SK-N-SH (cell line): ENCODE results near the gene MAPK4. TPM values are rescaled to one million over a fixed set of nuclear protein-coding genes. Genes with fewer than 3 reads are reported as not detected.

Source experiments
- CTCF ChIA-PET: fragments of 300-600, 350-600 bp; formaldehyde crosslinking; extraction: SDS; loops from one replicate; lab custom pipeline; 2021; lab: Yijun Ruan, JAX
- POLR2A ChIA-PET: fragments of 350-600 bp; sonication (Branson Sonifier 250); formaldehyde crosslinking; extraction: SDS; loops from one replicate; lab custom pipeline; 2020; ENCODE audit warnings: antibody characterized with exemption, inconsistent platforms; lab: Yijun Ruan, JAX
- DNase-seq: peaks from one replicate; pipeline ENCODE4 v3.0.0; 2012
- H2AFZ ChIP-seq: fragments of 200-600 bp; sonication (generic); 2 replicates; pipeline ENCODE4 v1.8.1; 2016; ENCODE audit warnings: antibody characterized with exemption, mild to moderate bottlenecking, low read depth
- H3F3A ChIP-seq: fragments of 200-600 bp; sonication (generic); replicated peaks from 2 replicates; pipeline ENCODE3; 2016; ENCODE audit warnings: antibody characterized with exemption, mild to moderate bottlenecking; ENCODE audit not compliant: insufficient read depth
- H3K27ac ChIP-seq, 2 experiments: fragments of 200-500 bp in 1 of 2; fragments of 200-600 bp in 1 of 2; sonication (Bioruptor generic) in 1 of 2; sonication (generic), shearing (Covaris generic) in 1 of 2; 2 replicates each; pipeline versions ENCODE4 v1.5.1 to v1.6.1; 2014 to 2016; ENCODE audit warnings: low read depth in 2 of 2, inconsistent platforms in 1 of 2, low read length in 1 of 2, mild to moderate bottlenecking in 1 of 2, mixed read lengths in 1 of 2
- H3K27me3 ChIP-seq: fragments of 200-600 bp; sonication (generic), shearing (Covaris generic); 2 replicates; pipeline ENCODE4 v1.6.1; 2016; ENCODE audit warnings: mixed run types; ENCODE audit not compliant: insufficient read depth
- H3K36me3 ChIP-seq, 2 experiments: fragments of 200-500 bp in 1 of 2; fragments of 200-600 bp in 1 of 2; sonication (Bioruptor generic) in 1 of 2; sonication (generic) in 1 of 2; replicated peaks in 1 of 2; 2 replicates each; pipeline versions ENCODE3 to v1.5.1; 2014 to 2016; ENCODE audit warnings: low read length in 1 of 2, mild to moderate bottlenecking in 1 of 2; ENCODE audit not compliant: insufficient read depth in 2 of 2, control insufficient read depth in 1 of 2
- H3K4me1 ChIP-seq, 2 experiments: fragments of 200-500 bp in 1 of 2; fragments of 200-600 bp in 1 of 2; sonication (Bioruptor generic) in 1 of 2; sonication (generic), shearing (Covaris generic) in 1 of 2; 2 replicates each; pipeline versions ENCODE4 v1.5.1 to v1.6.1; 2014 to 2016; ENCODE audit warnings: low read depth in 1 of 2, low read length in 1 of 2, mixed run types in 1 of 2; ENCODE audit not compliant: insufficient read depth in 2 of 2, control insufficient read depth in 1 of 2
- H3K4me2 ChIP-seq: fragments of 200-600 bp; sonication (generic), shearing (Covaris generic); 2 replicates; pipeline ENCODE4 v1.6.1; 2017; ENCODE audit warnings: mixed run types
- H3K4me3 ChIP-seq, 2 experiments: fragments of 200-500 bp in 1 of 2; fragments of 200-600 bp in 1 of 2; sonication (Bioruptor generic) in 1 of 2; sonication (generic), shearing (Covaris generic) in 1 of 2; 2 replicates each; pipeline versions ENCODE4 v1.5.1 to v1.8.1; 2014 to 2016; ENCODE audit warnings: low read depth in 2 of 2, inconsistent platforms in 1 of 2, low read length in 1 of 2, mild to moderate bottlenecking in 1 of 2, mixed read lengths in 1 of 2, moderate library complexity in 1 of 2
- H3K79me2 ChIP-seq: fragments of 200-600 bp; sonication (generic); 2 replicates; pipeline ENCODE4 v1.8.1; 2017; ENCODE audit warnings: mild to moderate bottlenecking; ENCODE audit not compliant: insufficient read depth
- H3K9ac ChIP-seq: fragments of 200-600 bp; sonication (generic); 2 replicates; pipeline ENCODE4 v1.6.1; 2017; ENCODE audit warnings: mixed run types
- H3K9me2 ChIP-seq: fragments of 200-600 bp; sonication (generic); 2 replicates; pipeline ENCODE4 v1.6.1; 2017; ENCODE audit warnings: mixed run types
- H3K9me3 ChIP-seq: fragments of 200-600 bp; sonication (generic); 2 replicates; pipeline ENCODE4 v1.6.1; 2017; ENCODE audit warnings: mixed run types, mild to moderate bottlenecking, moderate library complexity
- H4K20me1 ChIP-seq: fragments of 200-600 bp; sonication (generic); 2 replicates; pipeline ENCODE4 v1.6.1; 2017; ENCODE audit warnings: mild to moderate bottlenecking, mixed run types; ENCODE audit not compliant: insufficient read depth
- CHD2 ChIP-seq: fragments of 150-350 bp; IDR thresholded peaks from 2 replicates; pipeline ENCODE4 v1.6.1; 2018; ENCODE audit warnings: low read length; ENCODE audit not compliant: partially characterized antibody
- EP300 ChIP-seq, 2 experiments: IDR thresholded peaks; 2 replicates each; pipeline versions ENCODE4 v1.4.0 to v1.6.1; 2012; ENCODE audit warnings: borderline replicate concordance in 1 of 2, low read depth in 1 of 2, low read length in 1 of 2
- EZH2phosphoT487 ChIP-seq: fragments of 200-600 bp; sonication (generic); IDR thresholded peaks from 2 replicates; pipeline ENCODE4 v1.6.1; 2017; ENCODE audit warnings: low read depth, mixed run types, mild to moderate bottlenecking, antibody characterized with exemption, moderate library complexity, borderline replicate concordance
- MXI1 ChIP-seq: IDR thresholded peaks from 2 replicates; pipeline ENCODE4 v1.6.1; 2012; ENCODE audit warnings: mild to moderate bottlenecking, low read depth, low read length, improper control_type of control experiment
- NFIC ChIP-seq: IDR thresholded peaks from 2 replicates; pipeline ENCODE4 v1.4.0; 2012; ENCODE audit warnings: borderline replicate concordance
- NRF1 ChIP-seq: IDR thresholded peaks from 2 replicates; pipeline ENCODE4 v1.6.1; 2012; ENCODE audit warnings: low read depth, mild to moderate bottlenecking, low read length
- RAD21 ChIP-seq: IDR thresholded peaks from 2 replicates; pipeline ENCODE4 v1.6.1; 2012; ENCODE audit warnings: mild to moderate bottlenecking, low read length
- SIN3A ChIP-seq: IDR thresholded peaks from 2 replicates; pipeline ENCODE4 v1.6.1; 2012; ENCODE audit warnings: low read depth, mild to moderate bottlenecking, low read length, moderate library complexity, borderline replicate concordance
- SMC3 ChIP-seq: IDR thresholded peaks from 2 replicates; pipeline ENCODE4 v1.6.1; 2012; ENCODE audit warnings: low read depth, low read length, improper control_type of control experiment
- TAF1 ChIP-seq: IDR thresholded peaks from 2 replicates; pipeline ENCODE4 v1.6.1; 2012; ENCODE audit warnings: low read depth, mild to moderate bottlenecking, low read length, moderate library complexity, borderline replicate concordance
- TCF12 ChIP-seq: IDR thresholded peaks from 2 replicates; pipeline ENCODE4 v1.4.0; 2012
- TEAD4 ChIP-seq: IDR thresholded peaks from 2 replicates; pipeline ENCODE4 v1.4.0; 2012; ENCODE audit warnings: mild to moderate bottlenecking, borderline replicate concordance; ENCODE audit not compliant: insufficient read depth
- YY1 ChIP-seq: IDR thresholded peaks from 2 replicates; pipeline ENCODE4 v1.4.0; 2012; ENCODE audit warnings: low read depth, mild to moderate bottlenecking
- WGBS: methylation state at CpG from one replicate; pipeline ENCODE4 v1.1.6; 2017; ENCODE audit warnings: low lambda C conversion rate; 5-methylcytosine and 5-hydroxymethylcytosine counted together
- polyA plus RNA-seq, 3 experiments: library from polyadenylated mRNA; depleted of rRNA; stranded (reverse); fragments of >200 nt; gene quantifications; 2 replicates each; pipeline ENCODE4 v1.2.3, GENCODE V29; 2012
- TF ChIP-seq, protein P1 (sequence below): IDR thresholded peaks from 2 replicates; pipeline ENCODE4; 2012
- TF ChIP-seq, protein P2 (sequence below): IDR thresholded peaks from 2 replicates; pipeline ENCODE4 v1.6.1; 2012; ENCODE audit warnings: mild to moderate bottlenecking, low read depth, low read length, moderate library complexity
- TF ChIP-seq, protein P3 (sequence below): IDR thresholded peaks from 2 replicates; pipeline ENCODE4 v1.4.0; 2012; ENCODE audit warnings: low read depth, borderline replicate concordance

Gene MAPK4
- polyA plus RNA-seq, 1 of the 3 experiments (the other 2 are of a cell fraction): 0.02 TPM

DNA sequence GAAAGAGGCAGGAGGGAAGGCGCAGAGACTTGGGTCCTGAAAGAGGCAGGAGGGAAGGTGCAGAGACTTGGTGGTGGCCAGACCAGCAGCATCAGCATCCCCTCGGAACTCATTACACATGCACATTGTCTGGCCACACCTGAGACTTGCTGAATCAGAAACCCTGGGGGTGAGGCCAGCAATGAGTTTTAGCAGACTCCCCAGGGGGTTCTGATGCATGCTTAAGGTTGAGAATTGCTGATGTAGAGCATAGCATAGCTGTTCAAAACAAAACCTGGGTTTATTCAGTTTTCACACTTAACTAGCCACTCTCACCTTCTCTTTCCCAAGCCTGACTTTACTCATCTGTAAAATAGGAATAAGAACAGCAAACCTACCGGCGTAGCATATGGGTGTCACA lies 137.0 kb downstream of the MAPK4 start:
- Histone ChIP-seq H3F3A (no peaks in the 10 kb centered on the region), H2AFZ (no peak overlapping the region), H4K20me1 (no peaks in the 10 kb centered on the region), H3K4me1 (peaks cover 0 to 7% of the 10 kb centered on the region in 2 experiments; a peak in 1 of 4 replicates), H3K27me3 (no peaks in the 10 kb centered on the region; the same call in 1 of the 2 replicates), H3K9ac (no peak overlapping the region), H3K4me2 (no peak overlapping the region), H3K9me3 (no peaks in the 10 kb centered on the region), H3K9me2 (no peaks in the 10 kb centered on the region), H3K36me3 (no peaks in the 10 kb centered on the region), H3K27ac (no peak overlapping the region), H3K79me2 (no peaks in the 10 kb centered on the region), H3K4me3 (no peak overlapping the region)
- CTCF ChIA-PET: no interaction called here
- no peak for DNase-seq
- WGBS: 57% methylated on average over 4 of the region's 4 CpGs
- no peak for TF ChIP-seq EP300 (IDR thresholded peaks at IDR 0.05; ENCODE audit: borderline replicate concordance in 1 of 2, low read depth in 1 of 2, low read length in 1 of 2)
- TF ChIP-seq, protein P1, sequence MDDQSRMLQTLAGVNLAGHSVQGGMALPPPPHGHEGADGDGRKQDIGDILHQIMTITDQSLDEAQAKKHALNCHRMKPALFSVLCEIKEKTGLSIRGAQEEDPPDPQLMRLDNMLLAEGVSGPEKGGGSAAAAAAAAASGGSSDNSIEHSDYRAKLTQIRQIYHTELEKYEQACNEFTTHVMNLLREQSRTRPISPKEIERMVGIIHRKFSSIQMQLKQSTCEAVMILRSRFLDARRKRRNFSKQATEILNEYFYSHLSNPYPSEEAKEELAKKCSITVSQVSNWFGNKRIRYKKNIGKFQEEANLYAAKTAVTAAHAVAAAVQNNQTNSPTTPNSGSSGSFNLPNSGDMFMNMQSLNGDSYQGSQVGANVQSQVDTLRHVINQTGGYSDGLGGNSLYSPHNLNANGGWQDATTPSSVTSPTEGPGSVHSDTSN: no peak
- no peak for TF ChIP-seq CHD2
- no peak for TF ChIP-seq MXI1
- no peak for TF ChIP-seq TCF12
- TF ChIP-seq EZH2phosphoT487: no peak
- TF ChIP-seq, protein P2, sequence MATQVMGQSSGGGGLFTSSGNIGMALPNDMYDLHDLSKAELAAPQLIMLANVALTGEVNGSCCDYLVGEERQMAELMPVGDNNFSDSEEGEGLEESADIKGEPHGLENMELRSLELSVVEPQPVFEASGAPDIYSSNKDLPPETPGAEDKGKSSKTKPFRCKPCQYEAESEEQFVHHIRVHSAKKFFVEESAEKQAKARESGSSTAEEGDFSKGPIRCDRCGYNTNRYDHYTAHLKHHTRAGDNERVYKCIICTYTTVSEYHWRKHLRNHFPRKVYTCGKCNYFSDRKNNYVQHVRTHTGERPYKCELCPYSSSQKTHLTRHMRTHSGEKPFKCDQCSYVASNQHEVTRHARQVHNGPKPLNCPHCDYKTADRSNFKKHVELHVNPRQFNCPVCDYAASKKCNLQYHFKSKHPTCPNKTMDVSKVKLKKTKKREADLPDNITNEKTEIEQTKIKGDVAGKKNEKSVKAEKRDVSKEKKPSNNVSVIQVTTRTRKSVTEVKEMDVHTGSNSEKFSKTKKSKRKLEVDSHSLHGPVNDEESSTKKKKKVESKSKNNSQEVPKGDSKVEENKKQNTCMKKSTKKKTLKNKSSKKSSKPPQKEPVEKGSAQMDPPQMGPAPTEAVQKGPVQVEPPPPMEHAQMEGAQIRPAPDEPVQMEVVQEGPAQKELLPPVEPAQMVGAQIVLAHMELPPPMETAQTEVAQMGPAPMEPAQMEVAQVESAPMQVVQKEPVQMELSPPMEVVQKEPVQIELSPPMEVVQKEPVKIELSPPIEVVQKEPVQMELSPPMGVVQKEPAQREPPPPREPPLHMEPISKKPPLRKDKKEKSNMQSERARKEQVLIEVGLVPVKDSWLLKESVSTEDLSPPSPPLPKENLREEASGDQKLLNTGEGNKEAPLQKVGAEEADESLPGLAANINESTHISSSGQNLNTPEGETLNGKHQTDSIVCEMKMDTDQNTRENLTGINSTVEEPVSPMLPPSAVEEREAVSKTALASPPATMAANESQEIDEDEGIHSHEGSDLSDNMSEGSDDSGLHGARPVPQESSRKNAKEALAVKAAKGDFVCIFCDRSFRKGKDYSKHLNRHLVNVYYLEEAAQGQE: no peak
- no peak for TF ChIP-seq TAF1
- TF ChIP-seq TEAD4: no peak
- POLR2A ChIA-PET: no interaction called here

DNA sequence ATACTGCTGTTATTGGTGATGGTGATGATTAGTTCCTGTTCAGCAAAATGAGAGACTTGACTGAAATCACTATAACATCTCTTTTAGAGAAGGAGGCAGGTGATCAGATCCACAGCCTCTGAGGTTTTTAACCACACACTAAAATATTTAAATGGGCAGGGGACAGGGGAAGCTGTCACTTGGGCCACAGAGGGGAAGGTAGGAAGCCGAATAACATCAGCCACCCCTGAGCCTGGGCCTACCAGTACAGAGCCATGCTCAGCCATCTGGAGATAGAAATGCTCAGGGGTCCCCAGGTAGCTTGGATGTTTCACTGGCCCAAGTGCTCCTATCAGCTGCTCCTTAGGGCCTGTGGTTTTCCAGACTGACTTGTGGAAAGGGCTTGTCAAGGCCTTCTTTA lies 137.6 kb downstream of the MAPK4 start:
- Histone ChIP-seq H3K27ac (no peak overlapping the region), H3K9me2 (no peaks in the 10 kb centered on the region), H3K27me3 (no peaks in the 10 kb centered on the region; the same call in 1 of the 2 replicates), H3K9me3 (no peaks in the 10 kb centered on the region), H3K36me3 (no peaks in the 10 kb centered on the region), H3K4me2 (no peak overlapping the region), H3K4me3 (no peak overlapping the region), H2AFZ (no peak overlapping the region), H3F3A (no peaks in the 10 kb centered on the region), H4K20me1 (no peaks in the 10 kb centered on the region), H3K9ac (no peak overlapping the region), H3K79me2 (no peaks in the 10 kb centered on the region), H3K4me1 (peaks cover 0 to 7% of the 10 kb centered on the region in 2 experiments; a peak in 1 of 4 replicates)
- DNase-seq: no peak
- POLR2A ChIA-PET: no interaction called here
- CTCF ChIA-PET: interaction anchor here (1.5 kb wide), 1 partner anchor 22 kb away, joined by 3 read pairs; no protein-coding TSS in a partner anchor
- WGBS: 69% methylated on average over 1 of the region's 1 CpG
- TF ChIP-seq, protein P2: no peak
- TF ChIP-seq RAD21 (no peak), YY1 (no peak), SIN3A (no peak), MXI1 (no peak), NFIC (no peak), SMC3 (no peak), TEAD4 (no peak), NRF1 (no peak)
- TF ChIP-seq, protein P3, sequence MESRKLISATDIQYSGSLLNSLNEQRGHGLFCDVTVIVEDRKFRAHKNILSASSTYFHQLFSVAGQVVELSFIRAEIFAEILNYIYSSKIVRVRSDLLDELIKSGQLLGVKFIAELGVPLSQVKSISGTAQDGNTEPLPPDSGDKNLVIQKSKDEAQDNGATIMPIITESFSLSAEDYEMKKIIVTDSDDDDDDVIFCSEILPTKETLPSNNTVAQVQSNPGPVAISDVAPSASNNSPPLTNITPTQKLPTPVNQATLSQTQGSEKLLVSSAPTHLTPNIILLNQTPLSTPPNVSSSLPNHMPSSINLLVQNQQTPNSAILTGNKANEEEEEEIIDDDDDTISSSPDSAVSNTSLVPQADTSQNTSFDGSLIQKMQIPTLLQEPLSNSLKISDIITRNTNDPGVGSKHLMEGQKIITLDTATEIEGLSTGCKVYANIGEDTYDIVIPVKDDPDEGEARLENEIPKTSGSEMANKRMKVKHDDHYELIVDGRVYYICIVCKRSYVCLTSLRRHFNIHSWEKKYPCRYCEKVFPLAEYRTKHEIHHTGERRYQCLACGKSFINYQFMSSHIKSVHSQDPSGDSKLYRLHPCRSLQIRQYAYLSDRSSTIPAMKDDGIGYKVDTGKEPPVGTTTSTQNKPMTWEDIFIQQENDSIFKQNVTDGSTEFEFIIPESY: no peak
